ENCODE results near the gene PLA2G4B.

PLA2G4B gene

GRCh38 chr15:41809121-41809520 is 29.5 kb upstream of the PLA2G4B start:
- DNase-seq, result no peak

GRCh38 chr15:41809526-41810220 is 29.0 kb upstream of the PLA2G4B start:
- DNase-seq, result no peak

GRCh38 chr15:41810651-41811431 is 27.8 kb upstream of the PLA2G4B start:
- DNase-seq, result no peak

- DNase-seq, result peak; percentile 83
Observed at GRCh38 chr15:41811432-41812195, 27.0 kb upstream of the PLA2G4B start.

GRCh38 chr15:41812820-41813375 is 25.7 kb upstream of the PLA2G4B start:
- DNase-seq, result no peak

GRCh38 chr15:41813426-41813825 is 25.2 kb upstream of the PLA2G4B start:
- DNase-seq, result no peak

GRCh38 chr15:41814534-41814933 is 24.1 kb upstream of the PLA2G4B start:
- DNase-seq, result no peak

GRCh38 chr15:41816788-41817187 is 21.9 kb upstream of the PLA2G4B start:
- DNase-seq, result no peak

GRCh38 chr15:41817327-41817726 is 21.3 kb upstream of the PLA2G4B start:
- no peak for DNase-seq

- DNase-seq, result no peak
Observed at GRCh38 chr15:41817781-41818180, 20.9 kb upstream of the PLA2G4B start.

GRCh38 chr15:41819455-41820050 is 19.1 kb upstream of the PLA2G4B start:
- no peak for DNase-seq

- no peak for DNase-seq
Observed at GRCh38 chr15:41820791-41821423, 17.7 kb upstream of the PLA2G4B start.

GRCh38 chr15:41821831-41822230 is 16.8 kb upstream of the PLA2G4B start:
- no peak for DNase-seq

GRCh38 chr15:41822471-41822870 is 16.2 kb upstream of the PLA2G4B start:
- no peak for DNase-seq

GRCh38 chr15:41822957-41823356 is 15.7 kb upstream of the PLA2G4B start:
- DNase-seq, result no peak

GRCh38 chr15:41823502-41823901 is 15.1 kb upstream of the PLA2G4B start:
- no peak for DNase-seq

- DNase-seq, result no peak
Observed at GRCh38 chr15:41824062-41824745, 14.4 kb upstream of the PLA2G4B start.

GRCh38 chr15:41825145-41825544 is 13.5 kb upstream of the PLA2G4B start:
- no peak for DNase-seq

- DNase-seq, result no peak
Observed at GRCh38 chr15:41825572-41826535, 12.8 kb upstream of the PLA2G4B start.

GRCh38 chr15:41827290-41827879 is 11.3 kb upstream of the PLA2G4B start:
- DNase-seq, result no peak

Data from activated CD4-positive, alpha-beta T cell treated with anti-CD3 and anti-CD28 coated beads for 48 hours (primary cell).